HEK293 (cell line): Measurements from ENCODE around the gene EDN1.
"Not testable (repeated sequence)": the region's sequence is repeated elsewhere in the genome, so short reads cannot be mapped to it uniquely, and the experiment has no call there.

Experiments
- CTCF ChIA-PET: fragments of 350-600 bp; formaldehyde crosslinking; extraction: SDS; loops from one replicate; lab custom pipeline; 2021; ENCODE audit warnings: antibody characterized with exemption; lab: Yijun Ruan, JAX
- POLR2A ChIA-PET: fragments of 300-600 bp; formaldehyde crosslinking; extraction: SDS; loops from one replicate; lab custom pipeline; 2020; ENCODE audit warnings: antibody characterized with exemption, inconsistent platforms; lab: Yijun Ruan, JAX
- H3K27ac ChIP-seq: fragments of 200-500 bp; sonication (Bioruptor generic); 2 replicates; pipeline ENCODE4 v1.5.1; 2014; ENCODE audit warnings: low read depth, low read length, control low read depth, inconsistent platforms; ENCODE audit errors: extremely low read depth
- H3K36me3 ChIP-seq, 2 experiments: fragments of 200-500 bp in 1 of 2; sonication (Bioruptor generic) in 1 of 2; 1 replicate in 1 of 2; 2 replicates in 1 of 2; pipeline ENCODE4 v1.5.1; 2014 to 2017; ENCODE audit warnings: inconsistent platforms in 2 of 2, low read length in 2 of 2; ENCODE audit not compliant: control insufficient read depth in 2 of 2, insufficient read depth in 1 of 2
- H3K4me1 ChIP-seq: fragments of 200-500 bp; sonication (Bioruptor generic); 2 replicates; pipeline ENCODE4 v1.5.1; 2014; ENCODE audit warnings: mild to moderate bottlenecking, low read length, inconsistent platforms; ENCODE audit not compliant: control insufficient read depth, insufficient read depth
- H3K4me3 ChIP-seq: 2 replicates; pipeline ENCODE4 v1.5.1; 2011; ENCODE audit warnings: low read depth, mild to moderate bottlenecking, control low read depth, low read length, moderate library complexity
- H3K9me3 ChIP-seq: fragments of 200-500 bp; sonication (Bioruptor generic); 2 replicates; pipeline ENCODE4 v1.5.1; 2014; ENCODE audit warnings: low read depth, low read length, inconsistent platforms; ENCODE audit not compliant: control insufficient read depth, insufficient read depth
- BCL11A ChIP-seq: fragments of 450-650 bp; formaldehyde crosslinking; IDR thresholded peaks from 2 replicates; pipeline ENCODE4 v1.5.1; 2016; ENCODE audit warnings: low read depth, missing biosample characterization, missing genetic modification characterization
- FEZF1 ChIP-seq: fragments of 450-650 bp; formaldehyde crosslinking; IDR thresholded peaks from 2 replicates; pipeline ENCODE4 v1.5.1; 2016; ENCODE audit warnings: missing biosample characterization, missing genetic modification characterization
- GLI2 ChIP-seq: fragments of 450-650 bp; formaldehyde crosslinking; IDR thresholded peaks from 2 replicates; pipeline ENCODE4; 2017; ENCODE audit warnings: missing biosample characterization, missing genetic modification characterization, low read depth, borderline replicate concordance
- PRDM4 ChIP-seq: fragments of 450-650 bp; formaldehyde crosslinking; IDR thresholded peaks from 2 replicates; pipeline ENCODE4 v1.5.1; 2017; ENCODE audit warnings: missing biosample characterization, missing genetic modification characterization
- SCRT1 ChIP-seq: fragments of 450-650 bp; formaldehyde crosslinking; IDR thresholded peaks from 2 replicates; pipeline ENCODE4 v1.5.1; 2016; ENCODE audit warnings: missing biosample characterization, missing genetic modification characterization, borderline replicate concordance
- TCF7L2 ChIP-seq: IDR thresholded peaks from 2 replicates; pipeline ENCODE4 v1.6.1; 2011; ENCODE audit warnings: low read depth, mild to moderate bottlenecking, inconsistent platforms, low read length, moderate library complexity, borderline replicate concordance
- ZFP41 ChIP-seq: fragments of 450-650 bp; formaldehyde crosslinking; IDR thresholded peaks from 2 replicates; pipeline ENCODE4 v1.5.1; 2016; ENCODE audit warnings: missing biosample characterization, missing genetic modification characterization, borderline replicate concordance
- ZNF133 ChIP-seq: fragments of 450-650 bp; formaldehyde crosslinking; IDR thresholded peaks from 2 replicates; pipeline ENCODE4 v1.5.1; 2016; ENCODE audit warnings: missing biosample characterization, missing genetic modification characterization
- ZNF521 ChIP-seq: fragments of 450-650 bp; formaldehyde crosslinking; IDR thresholded peaks from 2 replicates; pipeline ENCODE4 v1.5.1; 2017; ENCODE audit warnings: missing biosample characterization, mild to moderate bottlenecking, missing genetic modification characterization
- ZNF558 ChIP-seq: fragments of 450-650 bp; formaldehyde crosslinking; IDR thresholded peaks from 2 replicates; pipeline ENCODE4 v1.5.1; 2016; ENCODE audit warnings: missing biosample characterization, missing genetic modification characterization
- ZNF692 ChIP-seq: fragments of 450-650 bp; formaldehyde crosslinking; IDR thresholded peaks from 2 replicates; pipeline ENCODE4 v1.5.1; 2016; ENCODE audit warnings: missing biosample characterization, missing genetic modification characterization

The EDN1 gene

GRCh38 chr6:12331474-12331873 is 41.3 kb downstream of the EDN1 start:
- peaks cover 6% of the 10 kb centered on the region for H3K4me1 ChIP-seq
- TF ChIP-seq GLI2 (tag by site-specific recombination) (no peak), ZNF692 (tag by site-specific recombination) (0 out of 2 replicates have a peak, but pooled peaks have one; percentile 19), FEZF1 (tag by site-specific recombination) (peak; percentile 28; the same call in 1 of the 2 replicates), TCF7L2 (peak; percentile 83)
- TF ChIP-seq, all 188 proteins: peak for 3
- POLR2A ChIA-PET, result no interaction called here
- CTCF ChIA-PET, result interaction anchor here (0.6 to 1.3 kb wide), 3 partner anchors 38 to 172 kb away, joined by 3 read pairs; no protein-coding TSS in a partner anchor
- no peaks in the 10 kb centered on the region for H3K9me3 ChIP-seq
- no peak overlapping the region for H3K4me3 ChIP-seq
- no peaks in the 10 kb centered on the region for H3K36me3 ChIP-seq
- no peak overlapping the region for H3K27ac ChIP-seq

GRCh38 chr6:12331951-12332749 is 42.0 kb downstream of the EDN1 start:
- POLR2A ChIA-PET, result interaction anchor here (0.6 to 0.7 kb wide), 4 partner anchors 16 to 412 kb away, joined by 3 to 6 read pairs (median 3); no protein-coding TSS in a partner anchor
- CTCF ChIA-PET, result interaction anchor here (0.6 to 1.3 kb wide), 3 partner anchors 41 to 1463 kb away, joined by 3 read pairs; no protein-coding TSS in a partner anchor
- H3K4me3 ChIP-seq, result no peak overlapping the region
- H3K36me3 ChIP-seq, result no peaks in the 10 kb centered on the region
- H3K27ac ChIP-seq, result no peak overlapping the region
- TF ChIP-seq SCRT1 (tag by site-specific recombination) (no peak), ZNF133 (tag by site-specific recombination) (no peak), BCL11A (tag by site-specific recombination) (no peak)
- no peaks in the 10 kb centered on the region for H3K9me3 ChIP-seq
- peaks cover 6% of the 10 kb centered on the region for H3K4me1 ChIP-seq

- H3K27ac ChIP-seq, H3K9me3 ChIP-seq, H3K36me3 ChIP-seq, H3K4me3 ChIP-seq, CTCF ChIA-PET, H3K4me1 ChIP-seq: not testable (repeated sequence)
- POLR2A ChIA-PET, result interaction anchor here (0.6 to 0.7 kb wide), 3 partner anchors 37 to 413 kb away, joined by 3 read pairs; no protein-coding TSS in a partner anchor
These were observed 42.6 kb downstream of the EDN1 start for GRCh38 chr6:12332750-12333079.

- POLR2A ChIA-PET, result interaction anchor here (0.7 kb wide), 1 partner anchor 94 kb away, joined by 3 read pairs; no protein-coding TSS in a partner anchor
- no peak overlapping the region for H3K27ac ChIP-seq
- no peak for TF ChIP-seq ZNF558 (tag by site-specific recombination)
- no peak for TF ChIP-seq ZFP41 (tag by site-specific recombination)
- TF ChIP-seq ZNF521 (tag by site-specific recombination), result no peak
- no peak for TF ChIP-seq PRDM4 (tag by site-specific recombination)
- H3K36me3 ChIP-seq, result no peaks in the 10 kb centered on the region
- peaks cover 6% of the 10 kb centered on the region for H3K4me1 ChIP-seq
- no peak overlapping the region for H3K4me3 ChIP-seq
- H3K9me3 ChIP-seq, result no peaks in the 10 kb centered on the region
- CTCF ChIA-PET, result interaction anchor here (0.7 kb wide), 1 partner anchor 286 kb away, joined by 3 read pairs; no protein-coding TSS in a partner anchor
These were observed 43.0 kb downstream of the EDN1 start for GRCh38 chr6:12333128-12333527.
